ENCODE measurements around the gene IPO9. TPM values are rescaled to one million over a fixed set of nuclear protein-coding genes. Genes with fewer than 3 reads are reported as not detected.

Gene IPO9
- total and polyA plus RNA-seq, 2 experiments from 2014 or later, result 47.6 to 87.4 TPM

DNA sequence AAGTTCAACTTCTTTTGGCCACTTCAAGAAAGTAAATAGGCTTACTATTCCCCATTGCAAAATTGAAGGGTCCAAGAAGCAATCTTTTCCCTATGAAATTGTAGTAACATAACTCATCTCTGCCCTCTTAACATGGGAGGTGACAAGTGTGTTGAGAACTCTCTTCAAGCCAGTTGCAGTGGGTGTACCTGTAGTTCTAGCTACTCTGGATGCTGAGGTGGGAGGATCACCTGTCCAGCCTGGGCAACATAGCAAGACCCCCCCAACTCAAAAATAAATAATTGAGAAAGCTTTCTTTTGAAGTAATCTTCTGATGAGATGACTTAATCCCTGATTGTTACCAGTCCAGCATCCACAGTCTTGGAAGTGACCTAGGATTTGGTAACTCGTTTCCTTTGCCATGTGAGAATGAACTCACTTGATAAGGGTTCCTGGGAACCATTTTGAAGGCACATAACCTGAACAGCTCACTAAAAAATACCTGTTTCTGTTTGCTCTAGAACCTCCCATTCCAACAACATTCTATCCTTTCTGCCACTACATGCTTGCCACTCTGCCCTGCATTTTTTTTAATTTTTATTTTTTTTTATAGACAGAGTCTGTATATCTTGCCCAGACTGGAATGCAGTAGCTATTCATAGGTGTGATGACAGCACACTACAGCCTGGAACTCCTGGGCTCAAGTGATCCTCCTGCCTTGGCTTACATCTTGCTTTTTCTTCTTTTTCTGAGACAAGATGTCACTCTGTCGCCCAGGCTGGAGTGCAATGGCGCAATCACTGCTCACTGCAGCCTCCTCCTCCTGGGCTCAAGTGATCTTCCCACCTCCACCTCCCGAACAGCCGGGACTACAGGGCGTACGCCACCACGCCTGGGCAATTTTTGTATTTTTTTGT, 1.4 kb upstream of the IPO9 start:
- no peak for TF ChIP-seq STAT1 (IDR thresholded peaks at IDR 0.05; ENCODE audit: unreplicated experiment)
- no peak for TF ChIP-seq EZH2phosphoT487 (IDR thresholded peaks at IDR 0.05; ENCODE audit: unreplicated experiment)
- TF ChIP-seq ETS1 (IDR thresholded peaks at IDR 0.05), result no peak
- no peak for TF ChIP-seq EZH2 (IDR thresholded peaks at IDR 0.05; ENCODE audit: low read depth, unreplicated experiment)
- TF ChIP-seq ZNF462 (CRISPR knock-in tag; IDR thresholded peaks at IDR 0.05), result no peak
- TF ChIP-seq NANOG (IDR thresholded peaks at IDR 0.05; ENCODE audit: borderline replicate concordance), result no peak
- no peak for TF ChIP-seq CREB1 (CRISPR knock-in tag; IDR thresholded peaks at IDR 0.05; ENCODE audit: low read depth)
- TF ChIP-seq CTCF (conservative IDR thresholded peaks at IDR 0.05; ENCODE audit: low read depth in 2 of 2), result no peak
- TF ChIP-seq, protein P1, sequence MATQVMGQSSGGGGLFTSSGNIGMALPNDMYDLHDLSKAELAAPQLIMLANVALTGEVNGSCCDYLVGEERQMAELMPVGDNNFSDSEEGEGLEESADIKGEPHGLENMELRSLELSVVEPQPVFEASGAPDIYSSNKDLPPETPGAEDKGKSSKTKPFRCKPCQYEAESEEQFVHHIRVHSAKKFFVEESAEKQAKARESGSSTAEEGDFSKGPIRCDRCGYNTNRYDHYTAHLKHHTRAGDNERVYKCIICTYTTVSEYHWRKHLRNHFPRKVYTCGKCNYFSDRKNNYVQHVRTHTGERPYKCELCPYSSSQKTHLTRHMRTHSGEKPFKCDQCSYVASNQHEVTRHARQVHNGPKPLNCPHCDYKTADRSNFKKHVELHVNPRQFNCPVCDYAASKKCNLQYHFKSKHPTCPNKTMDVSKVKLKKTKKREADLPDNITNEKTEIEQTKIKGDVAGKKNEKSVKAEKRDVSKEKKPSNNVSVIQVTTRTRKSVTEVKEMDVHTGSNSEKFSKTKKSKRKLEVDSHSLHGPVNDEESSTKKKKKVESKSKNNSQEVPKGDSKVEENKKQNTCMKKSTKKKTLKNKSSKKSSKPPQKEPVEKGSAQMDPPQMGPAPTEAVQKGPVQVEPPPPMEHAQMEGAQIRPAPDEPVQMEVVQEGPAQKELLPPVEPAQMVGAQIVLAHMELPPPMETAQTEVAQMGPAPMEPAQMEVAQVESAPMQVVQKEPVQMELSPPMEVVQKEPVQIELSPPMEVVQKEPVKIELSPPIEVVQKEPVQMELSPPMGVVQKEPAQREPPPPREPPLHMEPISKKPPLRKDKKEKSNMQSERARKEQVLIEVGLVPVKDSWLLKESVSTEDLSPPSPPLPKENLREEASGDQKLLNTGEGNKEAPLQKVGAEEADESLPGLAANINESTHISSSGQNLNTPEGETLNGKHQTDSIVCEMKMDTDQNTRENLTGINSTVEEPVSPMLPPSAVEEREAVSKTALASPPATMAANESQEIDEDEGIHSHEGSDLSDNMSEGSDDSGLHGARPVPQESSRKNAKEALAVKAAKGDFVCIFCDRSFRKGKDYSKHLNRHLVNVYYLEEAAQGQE (IDR thresholded peaks at IDR 0.05; ENCODE audit: unreplicated experiment), result no peak
- TF ChIP-seq ZNF331 (CRISPR knock-in tag; IDR thresholded peaks at IDR 0.05; ENCODE audit: low read depth), result no peak
- no peak for TF ChIP-seq POLR2AphosphoS5 (IDR thresholded peaks at IDR 0.05; ENCODE audit: low read depth)
- TF ChIP-seq ZNF114 (CRISPR knock-in tag; IDR thresholded peaks at IDR 0.05), result no peak
- TF ChIP-seq JUNB (IDR thresholded peaks at IDR 0.05; ENCODE audit: unreplicated experiment), result no peak
- peaks cover 26% of the 10 kb centered on the region for H3K4me1 ChIP-seq (ENCODE audit: insufficient read depth)
- ATAC-seq (no peak), DNase-seq (ENCODE audit: low spot score) (no peak)
- Mint-ChIP-seq H3K9me3 (no peaks in the 10 kb centered on the region; the same call in 2 of the 3 replicates), H3K27ac (no peak overlapping the region), H3K36me3 (ENCODE audit: low read depth) (peaks cover 4% of the 10 kb centered on the region; the same call in 2 of the 3 replicates), H3K4me3 (no peak overlapping the region), H3K4me1 (peaks cover 43% of the 10 kb centered on the region), H3K27me3 (ENCODE audit: insufficient read depth, low read depth, poor library complexity) (peaks cover 2% of the 10 kb centered on the region)
- H3K9me2 ChIP-seq (ENCODE audit: insufficient read depth), result 0 out of 2 replicates have a peak, but pooled peaks cover 3% of the 10 kb centered on the region
- peaks cover 18% of the 10 kb centered on the region for H4K20me1 ChIP-seq (replicated peaks; ENCODE audit: insufficient read depth)
- H2AFZ ChIP-seq, result no peak overlapping the region
- H3K4me2 ChIP-seq, result peak overlapping the region; percentile 34; the same call in 1 of the 2 replicates
- H3K36me3 ChIP-seq (ENCODE audit: insufficient read depth), result no peaks in the 10 kb centered on the region
- H3K27ac ChIP-seq (ENCODE audit: low read depth), result 0 out of 2 replicates have a peak overlapping the region, but pooled peaks have one; percentile 42
- peaks cover 38% of the 10 kb centered on the region for H3K79me2 ChIP-seq (replicated peaks; ENCODE audit: insufficient read depth)
- H3F3A ChIP-seq (replicated peaks; ENCODE audit: low read depth), result peaks cover 5% of the 10 kb centered on the region; the same call in 1 of the 2 replicates
- no peak overlapping the region for H3K4me3 ChIP-seq
- H3K27me3 ChIP-seq (ENCODE audit: insufficient read depth), result no peaks in the 10 kb centered on the region

Measured in GM23338 (cell line).